Measurements from ENCODE around the gene MAP6.
A peak's percentile ranks its signal among the peaks of the same experiment; 100 is the strongest.

The MAP6 gene

DNA sequence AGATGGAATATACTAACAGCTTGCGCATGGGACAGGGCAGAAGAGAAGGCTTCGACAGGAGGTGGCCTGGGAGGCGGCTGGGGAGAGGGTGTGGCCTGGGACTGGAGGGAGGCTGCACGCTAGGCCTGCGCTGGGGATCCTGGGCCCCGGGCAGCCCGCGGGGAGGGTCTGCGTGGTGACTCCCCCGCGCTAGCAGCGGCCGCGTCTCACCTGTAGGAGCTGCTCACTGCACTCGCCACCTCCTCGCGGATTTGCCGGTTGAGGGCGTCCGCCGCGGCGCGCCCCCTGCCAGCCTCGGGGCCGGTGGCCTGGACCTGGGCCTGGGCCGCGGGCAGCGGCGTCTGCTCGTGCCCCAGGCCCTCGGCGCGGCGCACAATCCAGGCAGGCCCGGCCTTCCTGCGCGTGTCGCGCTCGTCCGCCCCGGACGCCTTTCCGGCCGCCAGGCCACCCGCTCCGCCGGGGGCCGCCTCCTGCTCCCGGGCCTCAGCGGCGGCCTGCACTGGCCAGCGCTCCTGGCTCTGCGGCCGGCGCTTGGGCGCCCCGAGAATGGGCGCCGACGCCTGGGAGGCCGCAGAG is 1.5 kb downstream of the MAP6 start:
- DNase-seq (ENCODE audit: low spot score): peak; percentile 35

DNA sequence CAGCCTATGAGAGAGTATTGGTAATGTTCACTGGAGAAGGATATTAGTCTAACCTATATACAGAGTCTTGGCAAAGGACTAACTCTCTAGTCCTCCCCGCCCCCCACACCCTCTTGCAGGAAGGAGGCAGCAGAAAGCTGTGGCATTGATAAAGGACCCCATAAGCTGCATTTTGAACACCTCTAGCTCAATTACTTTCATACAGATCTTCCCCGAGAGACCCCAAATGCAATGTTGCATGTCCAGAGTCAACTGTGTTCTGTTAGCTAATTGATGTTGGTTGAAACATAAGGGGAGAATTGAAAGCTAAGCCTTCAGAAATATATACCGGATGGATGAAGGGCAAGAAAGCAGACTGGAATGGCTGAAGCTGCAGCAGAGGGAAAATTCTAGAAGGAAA is 2.8 kb downstream of the MAP6 start:
- no peak for DNase-seq (ENCODE audit: low spot score)

DNA sequence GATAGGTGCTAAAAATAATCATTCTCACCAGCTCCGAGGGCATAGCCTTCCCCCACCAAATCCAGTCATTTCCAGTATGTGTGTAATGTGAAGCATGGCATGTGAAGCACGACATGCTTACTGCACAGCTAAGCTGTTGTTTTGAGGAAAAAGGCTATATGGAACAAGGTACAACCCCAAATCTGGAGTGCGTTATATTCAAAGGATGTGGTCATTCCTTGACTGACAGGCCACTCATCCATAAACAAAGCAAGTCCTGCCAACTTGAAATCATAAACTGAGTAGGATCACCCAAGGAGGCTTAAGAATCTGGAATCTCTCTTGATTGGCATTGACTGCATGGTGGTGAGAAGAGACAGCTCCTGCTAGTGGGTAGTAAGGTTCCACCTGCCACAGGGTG is 3.7 kb downstream of the MAP6 start:
- no peak for DNase-seq (ENCODE audit: low spot score)

DNA sequence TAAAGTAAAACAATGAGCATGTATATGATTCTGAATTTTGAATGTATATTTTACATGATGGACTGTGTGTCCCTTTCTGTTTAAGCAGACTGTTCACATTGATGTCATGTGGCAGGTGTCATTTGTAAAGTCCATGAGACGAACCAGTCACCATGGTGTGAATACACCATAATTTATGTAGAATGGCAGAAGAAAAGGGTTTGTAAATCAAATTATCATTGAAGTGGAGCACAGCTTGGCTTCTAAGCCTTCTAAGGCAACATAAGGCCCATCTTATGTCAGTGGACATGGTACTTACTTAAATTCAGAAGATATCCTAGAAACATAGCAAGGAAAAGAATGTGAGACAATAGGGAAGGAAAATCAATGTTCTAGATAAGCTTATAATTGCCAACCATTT is 4.4 kb downstream of the MAP6 start:
- DNase-seq (ENCODE audit: low spot score): no peak

DNA sequence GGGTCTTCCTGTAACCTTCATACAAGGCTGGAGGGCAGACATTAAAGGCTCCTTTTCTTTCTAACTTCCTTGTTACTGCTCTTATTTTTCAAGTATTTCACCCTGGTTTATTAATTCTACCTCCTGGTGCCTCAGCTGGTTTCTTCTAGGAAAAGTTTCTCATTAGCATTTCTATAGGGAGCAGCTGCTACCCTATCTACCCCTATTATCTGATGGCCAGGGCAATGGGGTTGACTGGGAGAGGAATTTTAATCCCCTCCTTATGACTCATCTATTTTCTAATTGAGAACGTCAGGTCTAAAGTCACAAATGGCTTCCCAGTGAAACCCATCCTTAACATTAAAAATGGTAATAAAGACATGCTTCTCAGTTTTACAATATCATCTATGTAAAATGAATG is 5.0 kb downstream of the MAP6 start:
- no peak for DNase-seq (ENCODE audit: low spot score)

DNA sequence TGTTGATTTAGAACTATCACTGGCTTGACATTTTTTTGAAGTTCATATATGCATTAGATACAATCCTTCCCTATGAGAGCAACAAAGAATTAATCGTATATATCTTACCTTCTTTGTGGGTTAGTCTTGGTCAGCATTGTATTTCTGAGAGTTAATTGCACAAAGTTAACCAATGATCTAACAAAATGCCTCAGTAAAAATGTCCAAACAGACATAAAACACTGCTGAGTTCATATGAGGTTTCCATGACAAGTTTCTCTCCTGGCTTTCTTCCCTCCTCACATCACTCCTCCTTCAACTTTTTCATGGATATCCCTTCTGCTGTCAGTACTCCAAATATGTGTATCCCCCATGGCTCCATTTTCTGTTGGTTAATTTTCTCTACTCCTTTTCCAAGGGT is 9.0 kb downstream of the MAP6 start:
- no peak for DNase-seq (ENCODE audit: low spot score)

DNA sequence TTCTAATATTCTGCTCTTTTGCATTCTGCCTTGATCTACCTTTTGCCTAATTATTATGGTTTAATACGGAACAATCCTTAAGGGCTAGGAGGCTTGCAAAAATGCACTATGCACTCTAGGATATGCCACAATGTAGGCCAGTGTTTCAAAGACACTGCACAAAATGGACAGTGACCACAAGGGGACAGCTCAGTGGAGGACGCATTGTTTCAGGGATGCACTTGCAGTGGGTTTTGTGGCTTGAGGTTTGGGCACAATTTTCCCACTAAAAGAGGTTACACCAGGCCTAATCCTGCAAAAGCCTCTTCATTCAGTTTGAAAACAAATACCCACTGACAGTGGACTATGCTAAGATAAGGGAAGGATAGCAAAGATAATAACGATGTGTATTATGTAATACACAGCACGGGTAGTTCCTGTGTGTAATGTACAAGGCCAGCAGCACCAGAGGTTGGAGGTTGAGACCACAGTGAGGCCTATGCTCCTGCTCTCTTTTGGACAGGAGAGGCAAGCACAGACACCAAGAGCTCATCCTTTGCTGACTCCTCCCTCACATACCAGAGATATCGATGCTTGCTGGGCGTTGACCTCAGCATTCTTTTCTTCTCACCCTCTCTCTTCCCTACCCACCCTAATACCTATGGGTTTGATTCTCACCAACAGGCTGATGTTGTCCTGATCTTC is 12.7 kb downstream of the MAP6 start:
- DNase-seq (ENCODE audit: low spot score): no peak

DNA sequence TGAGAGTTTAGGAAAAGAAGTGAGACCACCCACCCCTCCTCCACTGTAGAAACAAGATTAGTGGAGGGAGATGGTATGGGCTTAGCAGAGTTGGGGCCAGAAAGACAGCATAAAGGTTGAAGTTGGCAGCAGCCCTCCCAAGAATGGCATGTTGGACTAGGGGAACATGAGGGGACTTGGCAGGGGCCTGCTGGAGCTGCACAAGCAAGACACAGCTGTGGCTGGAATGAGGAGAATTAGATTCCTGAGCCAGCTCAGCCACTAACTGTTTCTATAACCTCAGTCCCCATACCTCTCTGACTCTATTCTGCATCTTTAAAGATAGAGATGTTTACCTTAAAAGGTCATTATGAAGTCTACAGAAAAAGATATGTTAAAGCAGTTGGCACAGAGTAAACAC is 13.2 kb downstream of the MAP6 start:
- DNase-seq (ENCODE audit: low spot score): no peak

DNA sequence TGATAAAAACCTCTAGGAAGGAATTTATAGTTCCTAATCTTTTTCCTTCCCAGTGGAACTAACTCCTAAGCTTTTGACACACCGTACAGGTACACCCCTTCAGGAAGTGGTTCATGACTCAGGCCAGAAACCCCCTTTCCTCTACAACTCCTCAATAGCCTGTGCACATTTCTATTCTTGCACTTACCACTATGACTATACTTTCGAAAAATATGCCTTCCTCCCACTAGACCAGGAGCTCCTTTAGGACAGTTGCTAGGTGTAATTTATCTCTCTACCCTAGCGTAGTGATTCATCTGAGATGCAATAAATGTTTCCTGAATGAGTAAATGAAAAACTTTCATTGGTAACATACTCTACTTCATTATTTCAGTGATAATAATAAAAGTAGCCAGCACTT is 14.5 kb downstream of the MAP6 start:
- DNase-seq (ENCODE audit: low spot score): no peak

DNA sequence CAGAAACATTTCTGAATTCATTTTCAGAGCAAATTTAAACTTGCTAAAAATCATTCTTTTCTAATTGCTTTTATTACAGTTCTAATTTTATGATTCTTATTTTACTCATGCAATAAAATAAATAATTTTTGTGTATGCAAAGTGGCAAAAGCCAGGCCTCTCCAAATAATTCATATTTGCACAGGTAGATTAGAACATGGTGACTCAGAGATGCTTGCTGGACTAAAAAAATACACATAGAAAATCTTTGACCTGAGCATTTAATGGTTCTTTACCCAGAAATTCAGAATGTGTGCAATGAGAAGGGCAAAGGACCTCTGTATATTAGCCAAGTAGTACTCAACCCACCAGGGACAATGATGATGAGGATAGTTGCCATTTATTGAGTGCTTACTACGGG is 15.3 kb downstream of the MAP6 start:
- no peak for DNase-seq (ENCODE audit: low spot score)

DNA sequence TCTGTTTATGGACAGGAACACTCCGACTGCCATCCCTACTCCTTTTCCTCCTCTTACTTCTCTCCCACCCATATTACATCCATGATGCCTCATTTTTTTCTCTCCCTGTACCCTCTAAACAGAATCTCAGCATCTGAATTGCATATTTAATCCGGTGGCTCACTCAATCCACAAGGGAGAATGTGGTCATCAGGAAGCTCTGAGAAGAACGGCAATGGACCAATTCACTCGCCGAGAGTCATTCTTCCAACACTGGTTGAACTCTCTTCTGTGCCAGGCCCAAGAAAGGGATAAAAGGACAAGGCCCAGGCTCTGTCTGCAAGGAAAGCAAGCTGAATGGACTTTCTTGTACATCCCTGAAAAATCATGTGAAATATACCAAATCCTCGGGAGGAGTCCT is 15.9 kb downstream of the MAP6 start:
- no peak for DNase-seq (ENCODE audit: low spot score)

DNA sequence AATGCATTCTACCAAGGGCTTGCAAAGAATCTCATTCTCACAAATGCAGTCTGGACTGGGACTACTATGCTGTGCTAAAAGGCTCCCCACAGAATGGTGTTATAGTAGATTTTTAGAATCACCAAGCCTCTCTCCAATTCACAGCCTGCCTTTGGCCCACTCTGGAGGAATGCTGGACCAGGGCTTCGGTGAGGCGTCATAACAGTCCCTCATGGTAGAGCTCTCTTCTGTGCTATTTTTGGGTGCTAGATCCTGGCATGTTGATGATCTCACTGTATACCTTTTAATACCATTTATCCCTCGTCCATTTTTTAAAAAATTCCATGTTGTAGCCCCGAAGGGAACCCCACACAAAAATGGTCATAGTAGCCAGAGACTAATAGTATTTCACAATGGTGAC is 17.6 kb downstream of the MAP6 start:
- no peak for DNase-seq (ENCODE audit: low spot score)

DNA sequence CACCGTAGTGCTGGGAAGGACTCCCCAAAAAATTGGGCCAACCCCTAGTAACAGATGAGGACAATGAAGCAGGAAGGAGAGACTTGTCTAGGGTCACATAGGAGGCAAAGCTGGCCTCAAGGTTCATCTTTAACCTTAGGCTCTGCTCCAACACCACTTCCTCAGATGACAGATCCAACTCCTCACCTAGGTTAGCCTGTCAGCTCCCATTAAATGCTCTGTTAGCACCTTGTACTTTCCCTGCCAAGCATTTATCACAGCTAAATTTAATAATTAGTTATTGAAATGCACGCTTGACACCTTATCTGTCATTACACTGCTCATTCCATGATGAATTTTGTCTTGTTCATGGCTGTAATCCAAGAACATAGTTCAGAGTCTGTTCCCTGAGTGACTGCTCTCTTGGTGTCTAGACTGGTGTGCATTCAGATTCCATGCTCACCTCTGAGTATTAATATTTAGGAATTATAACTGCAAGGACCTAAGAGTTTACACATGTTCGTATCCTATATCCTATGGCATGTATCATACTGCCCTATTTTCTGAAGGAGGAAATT is 18.6 kb downstream of the MAP6 start:
- DNase-seq (ENCODE audit: low spot score): no peak

DNA sequence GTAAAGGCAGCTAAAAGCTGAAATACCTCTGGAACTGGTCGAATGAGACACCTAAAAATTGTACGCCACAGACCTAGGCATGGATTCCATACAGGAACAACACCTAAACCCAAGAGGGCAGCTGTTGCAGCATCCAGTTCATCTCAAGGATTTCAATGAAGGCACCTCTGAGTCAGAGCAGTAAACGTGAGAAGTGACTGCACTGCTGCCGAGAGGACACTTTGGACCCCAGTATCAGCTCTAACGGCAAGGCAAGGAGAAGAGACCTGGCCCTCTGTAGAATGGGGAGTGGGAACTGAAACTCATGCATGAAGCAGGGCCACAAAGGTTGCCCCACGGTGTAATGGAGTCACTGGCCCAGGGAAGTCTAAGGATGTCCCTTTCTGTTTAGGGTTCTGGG is 23.9 kb downstream of the MAP6 start:
- no peak for DNase-seq (ENCODE audit: low spot score)

DNA sequence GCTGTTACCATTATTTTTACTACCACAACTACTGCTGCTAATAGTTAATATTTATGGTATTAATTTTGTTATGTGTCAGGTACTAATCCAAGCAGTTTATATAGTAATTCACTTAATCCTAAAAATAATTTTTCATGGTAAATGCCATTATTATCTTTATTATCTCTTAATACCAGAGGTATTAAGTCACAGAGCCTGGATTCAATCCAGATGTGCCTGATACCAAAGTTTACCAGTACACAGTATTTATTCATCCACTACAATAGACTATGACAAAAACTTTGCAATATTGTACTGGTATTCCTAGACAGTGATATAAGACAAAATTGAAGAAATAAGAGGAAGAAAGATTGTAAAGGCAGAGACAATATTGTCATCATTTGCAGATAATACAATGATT is 24.5 kb downstream of the MAP6 start:
- no peak for DNase-seq (ENCODE audit: low spot score)

DNA sequence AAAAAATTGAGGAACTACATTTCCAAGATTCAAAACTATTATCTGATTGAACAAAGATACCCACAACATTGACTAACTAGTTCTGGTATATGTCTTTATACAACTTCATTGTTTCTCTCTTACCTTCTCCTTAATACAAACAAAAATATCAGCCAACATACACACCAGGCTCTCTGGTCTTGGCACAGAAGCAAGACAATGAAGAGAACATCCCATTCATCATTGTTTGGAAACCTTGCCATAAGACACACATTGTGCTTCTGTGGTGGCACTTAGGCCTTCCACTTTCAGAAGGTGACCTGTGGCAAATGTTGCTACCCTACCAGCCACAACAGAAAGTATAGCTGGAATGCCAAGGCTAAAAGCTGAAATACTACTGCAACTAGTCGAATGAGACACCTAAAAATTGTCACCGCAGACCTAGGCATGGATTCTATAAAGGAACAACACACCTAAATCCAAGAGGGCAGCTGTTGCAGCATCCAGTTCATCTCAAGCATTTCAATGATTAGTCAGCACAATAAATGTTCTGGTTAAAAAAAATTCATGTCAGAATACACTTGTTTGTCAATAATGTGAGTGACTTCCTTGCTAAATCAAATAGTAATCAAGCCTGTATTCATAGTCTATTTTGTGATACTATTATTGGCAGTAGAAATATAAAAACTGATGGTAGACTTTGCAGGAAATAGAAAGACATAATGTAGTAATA is 26.3 kb downstream of the MAP6 start:
- DNase-seq (ENCODE audit: low spot score): no peak

DNA sequence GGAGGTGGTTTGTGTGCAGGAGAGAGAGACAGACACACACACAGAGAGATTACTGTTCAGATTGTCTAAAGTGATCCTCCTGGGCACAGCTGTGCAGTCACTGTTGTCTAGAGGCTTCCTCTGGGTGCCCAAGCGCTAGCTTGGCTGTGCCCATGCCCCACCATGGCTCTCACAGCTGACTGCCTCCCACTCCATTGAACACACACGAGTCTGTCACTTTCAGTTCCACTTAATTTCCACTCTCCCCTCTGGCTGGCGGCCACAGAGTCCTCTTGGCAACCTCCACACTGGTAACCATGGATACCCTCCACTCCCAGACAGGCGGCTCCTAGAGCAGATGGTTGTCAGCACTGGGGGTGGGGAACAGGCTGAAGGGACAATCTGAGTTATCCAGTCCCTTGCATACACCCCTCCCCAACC is 29.1 kb downstream of the MAP6 start:
- peak; percentile 96 for DNase-seq (ENCODE audit: low spot score)

DNA sequence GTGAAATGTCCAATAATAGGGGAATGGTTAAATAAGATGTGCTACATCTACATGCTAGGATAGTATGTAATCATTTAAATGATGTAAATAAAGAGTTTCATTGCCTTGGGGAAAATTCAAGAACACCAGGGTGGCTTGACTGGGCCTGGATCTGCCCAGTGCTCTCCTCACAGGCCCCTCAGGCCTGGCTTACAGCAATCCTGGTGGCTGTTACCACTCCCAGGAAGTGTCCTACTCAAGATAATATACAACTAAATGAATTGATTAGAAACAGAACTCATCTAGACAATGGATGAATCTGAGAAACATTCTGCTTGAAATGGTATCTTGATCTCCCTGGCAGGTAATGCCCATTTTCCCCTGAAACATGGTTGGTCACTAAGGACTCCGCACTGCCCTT is 30.8 kb downstream of the MAP6 start:
- no peak for DNase-seq (ENCODE audit: low spot score)

DNA sequence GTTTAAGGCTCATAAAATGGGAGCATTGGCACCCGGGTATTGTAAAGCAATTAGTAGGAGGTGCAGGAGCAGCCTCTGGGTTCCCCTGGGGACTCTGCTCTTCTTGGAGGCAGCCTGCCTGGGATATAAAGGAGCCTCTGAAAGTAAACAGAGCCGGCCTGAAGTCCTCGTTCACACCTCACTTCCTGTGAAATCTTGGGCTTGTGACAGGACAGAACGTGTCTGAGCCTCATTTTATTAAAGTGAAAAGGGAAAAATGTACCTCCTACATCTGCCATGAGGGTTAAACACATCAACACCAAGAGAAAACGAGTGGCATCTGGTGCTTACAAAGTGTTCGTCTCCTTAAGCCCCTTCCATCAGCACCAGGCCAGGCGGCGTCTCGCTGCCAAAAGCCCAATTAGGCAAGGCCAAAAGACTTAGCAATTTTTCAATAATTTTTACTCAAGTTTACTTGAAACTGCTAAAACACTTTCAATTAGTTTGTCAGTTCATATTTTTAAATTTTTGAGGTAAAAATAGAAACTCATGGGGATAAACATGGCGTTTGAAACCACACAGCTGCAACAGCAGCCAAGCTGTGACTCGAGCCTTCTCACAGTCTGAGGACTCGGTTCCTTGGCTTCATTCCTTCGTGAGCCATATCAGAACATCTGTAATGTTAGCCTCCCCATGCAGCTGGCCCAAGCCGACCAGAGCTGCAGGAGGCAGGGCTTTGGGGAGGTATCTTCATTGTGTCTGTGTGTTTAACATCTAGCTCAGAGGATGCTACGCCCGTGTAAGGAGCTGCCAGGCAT is 33.6 kb downstream of the MAP6 start:
- no peak for DNase-seq (ENCODE audit: low spot score)

DNA sequence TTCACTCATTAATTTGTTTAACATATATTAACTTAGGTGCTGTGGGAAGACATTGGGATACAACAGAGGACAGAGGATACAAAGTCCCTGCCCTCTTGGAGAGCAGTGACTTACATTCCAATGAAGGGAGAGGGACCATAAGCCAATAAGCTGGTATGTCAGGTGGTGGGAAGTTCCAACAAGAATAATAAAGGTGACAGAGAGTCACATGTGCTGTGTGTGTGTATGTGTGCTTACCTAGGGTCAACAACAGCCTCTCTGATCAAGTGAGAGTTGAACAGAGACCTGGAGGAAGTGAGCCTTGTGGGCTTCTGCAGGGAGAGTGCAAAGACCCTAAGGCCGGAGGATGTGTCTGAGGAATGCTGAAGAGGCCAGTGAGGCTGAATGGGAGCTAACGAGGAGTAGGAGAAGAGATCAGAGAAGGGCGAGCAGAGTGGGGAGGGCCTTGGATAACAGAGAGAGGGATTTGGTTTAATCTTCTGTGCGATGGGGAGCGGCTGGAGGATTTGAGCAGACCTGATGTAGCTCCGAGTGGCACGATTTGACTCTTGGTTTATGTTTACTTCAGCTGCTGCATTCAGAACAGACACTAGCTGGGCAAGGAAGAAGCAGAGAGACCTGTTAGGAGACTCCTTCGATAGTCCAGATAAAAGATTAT is 35.3 kb downstream of the MAP6 start:
- DNase-seq (ENCODE audit: low spot score): no peak

DNA sequence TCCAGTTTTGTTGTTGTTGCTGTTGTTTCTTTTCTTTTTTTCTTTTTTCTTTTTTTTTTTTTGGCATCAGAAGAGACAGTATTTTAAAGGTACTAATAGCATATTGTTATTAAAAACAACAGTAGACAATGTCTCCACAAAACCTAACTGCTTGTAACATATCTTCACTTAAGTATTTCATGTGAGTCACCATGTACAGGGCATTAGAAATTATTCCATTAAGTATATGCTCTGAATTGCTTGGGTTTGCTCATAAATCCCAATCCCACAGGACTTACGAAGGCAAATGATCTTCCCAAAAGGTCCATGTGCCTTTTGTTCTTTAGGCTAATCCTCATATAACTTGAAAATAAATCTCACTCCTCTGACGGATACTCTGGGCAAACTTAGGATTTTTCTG is 35.9 kb downstream of the MAP6 start:
- DNase-seq (ENCODE audit: low spot score): no peak

DNA sequence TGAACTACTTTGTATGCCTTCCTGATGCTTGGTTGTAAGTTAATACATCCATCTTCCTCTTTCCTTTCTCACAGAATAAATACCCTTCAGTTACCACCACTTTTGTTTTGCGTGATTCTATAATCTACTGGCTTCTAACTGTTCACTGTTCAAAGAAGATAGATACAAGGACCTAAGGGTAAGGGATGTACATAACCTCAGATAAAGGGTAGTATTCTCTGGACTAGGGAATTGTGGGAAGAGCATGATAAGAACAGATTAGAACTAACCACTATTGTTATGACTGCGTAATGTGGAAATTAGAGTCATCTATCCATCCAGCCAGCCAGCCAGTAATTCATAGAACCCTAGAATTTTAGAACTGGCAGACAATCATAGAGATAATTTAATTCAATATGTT is 36.4 kb downstream of the MAP6 start:
- no peak for DNase-seq (ENCODE audit: low spot score)
